A172 (cell line): ENCODE measurements around the gene SMPD1. TPM values are rescaled to one million over a fixed set of nuclear protein-coding genes. Genes with fewer than 3 reads are reported as not detected.

Experiments used
- DNase-seq: peaks from one replicate; pipeline ENCODE4 v3.0.0-alpha.2; 2015; ENCODE audit warnings: low spot score
- total RNA-seq: library from RNA; depleted of rRNA; stranded (reverse); fragments of >200 nt; shearing (Covaris generic); gene quantifications from 2 replicates; pipeline ENCODE4 v1.2.3, GENCODE V29; 2014; rRNA removed

The SMPD1 gene
- 140 and 147 TPM in 2 replicates for total RNA-seq

- peak; percentile 95 for DNase-seq
Observed at GRCh38 chr11:6389905-6390717, at the start of gene SMPD1. TSS of gene SMPD1 (plus strand) at chr11:6390474. CDS start at chr11:6390599, 125 bp downstream.

GRCh38 chr11:6345366-6345765, 44.9 kb upstream of the SMPD1 start:
- DNase-seq, result no peak

GRCh38 chr11:6350043-6350442, 40.2 kb upstream of the SMPD1 start:
- DNase-seq, result no peak

GRCh38 chr11:6350486-6350885, 39.8 kb upstream of the SMPD1 start:
- no peak for DNase-seq

GRCh38 chr11:6351782-6352382, 38.4 kb upstream of the SMPD1 start:
- no peak for DNase-seq

- peak; percentile 62 for DNase-seq
Observed at GRCh38 chr11:6353367-6353987, 36.8 kb upstream of the SMPD1 start.

- DNase-seq, result no peak
Observed at GRCh38 chr11:6354651-6355485, 35.4 kb upstream of the SMPD1 start.

- no peak for DNase-seq
Observed at GRCh38 chr11:6356503-6357055, 33.7 kb upstream of the SMPD1 start.

GRCh38 chr11:6357222-6357621, 33.1 kb upstream of the SMPD1 start:
- peak; percentile 83 for DNase-seq

- no peak for DNase-seq
Observed at GRCh38 chr11:6360183-6360582, 30.1 kb upstream of the SMPD1 start.

GRCh38 chr11:6362185-6362872, 27.9 kb upstream of the SMPD1 start:
- no peak for DNase-seq

- DNase-seq, result peak; percentile 76
Observed at GRCh38 chr11:6362873-6363678, 27.2 kb upstream of the SMPD1 start.

- DNase-seq, result no peak
Observed at GRCh38 chr11:6365659-6366058, 24.6 kb upstream of the SMPD1 start.

GRCh38 chr11:6371825-6372224, 18.4 kb upstream of the SMPD1 start:
- DNase-seq, result no peak

GRCh38 chr11:6377902-6378639, 12.2 kb upstream of the SMPD1 start:
- DNase-seq, result no peak

- DNase-seq, result no peak
Observed at GRCh38 chr11:6378640-6378989, 11.7 kb upstream of the SMPD1 start.

GRCh38 chr11:6385046-6385777, 5.1 kb upstream of the SMPD1 start:
- no peak for DNase-seq

GRCh38 chr11:6387811-6388599, 2.3 kb upstream of the SMPD1 start:
- DNase-seq, result no peak
